CD4-positive, alpha-beta T cell treated with Interleukin-4 for 1 hour (primary cell): Measurements from ENCODE around the gene HNRNPLL.
"Not testable (repeated sequence)": the region's sequence is repeated elsewhere in the genome, so short reads cannot be mapped to it uniquely, and the experiment has no call there.

Experiments used
- DNase-seq, 2 donors: peaks; one replicate each; pipeline ENCODE4 v3.0.0-alpha.2; 2020 to 2022

HNRNPLL gene

GRCh38 chr2:38602732-38603401 is at the start of gene HNRNPLL:
TSS of gene HNRNPLL (minus strand) at chr2:38602928. CDS start at chr2:38602626, 302 bp downstream.
- peak; percentile 91 to 94 for DNase-seq

DNA sequence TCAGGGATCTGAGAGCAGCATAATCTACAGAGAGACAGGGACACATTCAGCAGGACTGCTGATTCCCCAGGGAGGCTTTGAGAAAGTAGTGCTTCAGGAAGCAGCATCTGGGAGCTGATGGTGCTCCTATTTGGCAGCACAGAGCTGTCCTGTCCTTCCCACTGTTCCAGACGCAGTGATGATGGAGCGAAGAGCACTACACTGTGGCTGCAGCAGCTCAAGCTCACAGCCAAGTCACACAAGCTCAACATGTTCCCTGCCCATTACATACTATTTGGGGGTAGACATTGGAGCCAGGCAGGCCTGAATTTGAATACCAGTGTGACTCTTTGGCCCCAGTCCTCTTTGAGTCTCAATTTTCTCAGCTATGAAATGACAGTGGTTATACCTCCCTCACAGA is 48.0 kb upstream of the HNRNPLL start:
- no peak for DNase-seq

DNA sequence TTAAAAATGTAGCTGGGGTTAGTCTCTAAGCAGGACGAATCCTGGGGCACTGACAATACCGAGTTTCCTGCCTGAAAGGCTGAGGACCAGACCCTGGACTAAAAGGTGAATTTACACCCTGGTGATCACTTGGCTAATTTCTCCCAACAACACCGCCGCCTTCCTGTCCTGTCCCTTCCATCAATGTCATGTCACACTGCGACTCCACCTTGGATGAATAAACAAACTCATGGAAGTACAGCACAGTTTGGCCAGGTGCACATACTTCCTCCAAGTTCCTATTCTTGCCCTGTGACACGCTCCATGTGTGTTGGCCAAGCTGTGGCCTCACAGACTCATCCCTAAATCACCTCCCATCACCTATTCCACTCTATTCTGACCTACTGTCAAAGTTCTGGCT is 47.3 kb upstream of the HNRNPLL start:
- DNase-seq, result no peak

DNA sequence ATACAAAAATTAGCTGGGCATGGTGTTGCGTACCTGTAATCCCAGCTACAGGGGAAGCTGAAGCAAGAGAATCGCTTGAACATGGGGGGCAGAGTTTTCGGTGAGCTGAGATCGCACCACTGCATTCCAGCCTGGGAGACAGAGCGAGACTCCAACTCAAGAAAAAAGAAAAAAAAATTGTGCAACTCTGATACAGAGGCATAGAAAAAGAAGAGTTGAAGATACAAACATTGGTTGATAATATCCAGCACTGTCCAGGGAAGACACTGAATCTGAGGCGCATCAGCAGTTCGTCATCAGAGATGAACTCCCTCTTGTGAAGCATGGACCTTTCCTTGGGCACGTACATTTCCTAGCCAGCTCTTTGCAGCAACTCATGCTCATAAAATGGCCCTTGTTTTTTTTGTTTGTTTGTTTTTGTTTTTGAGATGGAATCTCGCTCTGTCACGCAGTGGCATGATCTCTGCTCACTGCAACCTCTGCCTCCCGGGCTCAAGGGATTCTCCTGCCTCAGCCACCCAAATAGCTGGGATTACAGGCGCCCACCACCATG is 46.5 kb upstream of the HNRNPLL start:
- no peak for DNase-seq

GRCh38 chr2:38648107-38648761 is 45.5 kb upstream of the HNRNPLL start:
- DNase-seq, result peak in 1 of 2 donors; percentile 24

DNA sequence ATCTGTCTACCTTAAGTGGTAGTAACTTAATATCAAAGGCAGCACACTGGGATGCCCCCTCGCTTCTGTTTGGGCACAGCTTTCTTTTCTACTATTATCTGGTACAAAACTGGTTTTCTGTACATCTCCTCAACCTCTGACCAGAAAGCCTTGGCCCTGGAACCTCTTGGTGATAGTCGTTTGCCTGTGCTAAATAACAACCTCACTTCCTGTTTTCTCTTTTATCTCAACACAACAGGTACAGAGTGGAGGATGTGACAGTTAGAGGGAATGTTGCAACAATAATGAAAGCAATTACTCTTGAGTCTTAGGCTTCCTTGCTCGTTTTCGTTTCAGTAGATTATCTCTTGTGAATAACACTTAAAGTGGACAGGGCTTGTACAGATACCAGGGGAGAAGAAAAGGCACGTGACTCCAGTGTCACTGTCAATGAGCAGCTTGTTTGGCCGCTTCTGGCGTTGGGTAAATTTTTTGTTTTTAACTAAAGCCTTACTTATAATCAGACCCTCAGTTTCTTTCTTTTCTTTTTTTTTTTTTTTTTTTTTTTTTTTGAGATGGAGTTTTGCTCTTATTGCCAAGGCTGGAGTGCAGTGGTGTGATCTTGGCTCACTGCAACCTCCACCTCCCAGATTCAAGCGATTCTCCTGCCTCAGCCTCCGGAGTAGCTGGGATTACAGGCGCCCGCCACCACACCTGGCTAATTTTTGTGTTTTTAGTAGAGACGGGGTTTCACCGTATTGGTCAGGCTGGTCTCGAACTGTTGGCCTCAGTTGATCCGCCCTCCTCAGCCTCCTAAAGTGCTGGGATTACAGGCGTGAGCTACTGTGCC is 41.2 kb upstream of the HNRNPLL start:
- DNase-seq, result peak; percentile 12 to 65

GRCh38 chr2:38643021-38643671 is 40.4 kb upstream of the HNRNPLL start:
- no peak for DNase-seq

- not testable (repeated sequence) for DNase-seq
Observed at GRCh38 chr2:38642373-38643017, 39.8 kb upstream of the HNRNPLL start.

DNA sequence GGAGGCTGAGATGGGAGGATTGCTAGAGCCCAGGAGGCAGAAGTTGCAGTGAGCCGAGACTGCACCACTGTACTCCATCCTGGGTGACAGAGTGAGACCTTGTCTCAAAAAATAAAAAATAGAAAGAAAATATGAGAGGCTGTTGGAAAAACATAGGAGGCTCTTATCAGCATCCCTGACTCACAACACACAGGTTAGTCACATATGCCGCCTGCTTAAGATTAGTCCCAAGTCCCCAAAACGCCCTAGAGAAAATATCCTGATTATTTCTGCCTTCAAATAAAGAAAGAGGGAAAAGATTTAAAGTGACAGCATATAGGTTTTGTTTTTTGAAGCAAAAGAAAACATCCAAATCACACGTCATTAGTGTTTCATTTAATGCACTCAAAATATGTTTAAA is 33.3 kb upstream of the HNRNPLL start:
- DNase-seq, result no peak

DNA sequence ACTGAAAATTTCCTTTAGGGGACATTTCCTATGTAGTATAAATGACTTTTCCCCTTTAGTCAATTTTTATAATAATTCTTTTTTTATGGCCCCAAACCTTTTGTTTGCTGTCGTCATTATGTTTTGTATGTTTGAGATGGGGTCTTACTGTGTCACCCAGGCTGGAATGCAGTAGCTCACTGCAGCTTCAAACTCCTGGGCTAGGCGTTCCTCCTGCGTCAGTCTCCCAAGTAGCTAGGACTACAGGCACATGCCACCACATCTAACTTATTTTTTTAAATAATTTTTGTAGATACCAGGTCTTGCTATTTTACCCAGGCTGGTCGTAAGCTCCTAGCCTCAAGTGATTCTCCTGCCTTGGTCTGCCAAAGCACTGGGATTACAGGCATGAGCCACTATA is 32.4 kb upstream of the HNRNPLL start:
- DNase-seq, result no peak

DNA sequence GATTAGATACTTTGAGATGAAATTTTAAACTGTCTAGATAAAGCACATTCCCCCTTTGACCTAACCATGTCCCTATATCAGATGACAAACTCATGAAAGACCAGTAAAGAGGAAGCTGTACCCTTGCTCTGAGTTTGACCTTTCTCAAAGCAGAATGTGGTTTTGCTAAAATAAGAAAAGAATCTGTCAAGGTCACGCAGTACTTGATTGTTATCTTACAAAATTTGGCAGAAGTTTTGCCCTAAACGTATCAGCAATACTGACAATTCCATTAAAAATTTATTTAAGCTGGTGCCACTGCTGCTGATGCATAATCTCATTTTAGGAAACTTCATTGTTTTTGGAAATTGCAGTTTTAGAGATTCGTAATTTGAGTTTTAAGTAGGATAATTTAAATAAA is 32.0 kb upstream of the HNRNPLL start:
- DNase-seq, result no peak

- DNase-seq, result no peak
Observed at GRCh38 chr2:38633895-38634294, 31.2 kb upstream of the HNRNPLL start.

GRCh38 chr2:38632980-38633379 is 30.3 kb upstream of the HNRNPLL start:
- no peak for DNase-seq

DNA sequence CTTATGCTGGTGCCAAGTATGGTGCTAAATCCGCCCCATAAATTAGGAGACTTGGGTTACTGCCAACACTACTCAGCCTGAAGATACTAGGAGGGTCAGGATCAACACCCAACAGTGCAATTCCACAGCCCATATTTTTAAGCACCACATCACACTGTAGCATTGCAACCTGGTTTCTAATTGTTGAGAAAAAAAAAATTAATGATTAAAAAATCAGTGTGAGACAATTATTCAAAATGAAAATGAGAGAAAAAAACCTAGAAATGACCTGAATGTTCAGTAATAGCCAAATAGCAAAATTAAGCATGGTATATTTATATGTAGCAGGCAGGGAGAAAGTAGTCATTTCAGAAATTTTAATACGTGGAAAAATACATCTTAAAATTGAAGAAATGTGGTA is 29.2 kb upstream of the HNRNPLL start:
- no peak for DNase-seq

DNA sequence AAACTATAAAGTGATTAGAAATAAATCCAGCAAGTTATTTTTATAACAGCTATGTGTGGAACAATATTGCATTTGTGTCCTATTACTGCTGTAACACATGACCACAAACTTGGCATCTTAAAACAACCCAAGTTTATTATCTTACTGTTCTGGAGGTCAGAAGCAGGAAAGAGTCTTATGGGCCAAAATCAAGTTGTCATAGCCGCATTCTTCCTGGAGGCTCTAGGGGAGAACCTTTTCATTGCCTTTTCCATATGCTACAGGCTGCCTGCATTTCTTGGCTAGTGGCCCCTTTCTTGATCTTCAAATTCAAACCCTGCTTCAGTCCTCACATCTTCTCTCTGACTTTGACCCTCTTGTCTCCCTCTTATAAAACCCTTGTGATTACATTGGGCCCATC is 27.0 kb upstream of the HNRNPLL start:
- no peak for DNase-seq

GRCh38 chr2:38627391-38627790 is 24.7 kb upstream of the HNRNPLL start:
- DNase-seq, result no peak

DNA sequence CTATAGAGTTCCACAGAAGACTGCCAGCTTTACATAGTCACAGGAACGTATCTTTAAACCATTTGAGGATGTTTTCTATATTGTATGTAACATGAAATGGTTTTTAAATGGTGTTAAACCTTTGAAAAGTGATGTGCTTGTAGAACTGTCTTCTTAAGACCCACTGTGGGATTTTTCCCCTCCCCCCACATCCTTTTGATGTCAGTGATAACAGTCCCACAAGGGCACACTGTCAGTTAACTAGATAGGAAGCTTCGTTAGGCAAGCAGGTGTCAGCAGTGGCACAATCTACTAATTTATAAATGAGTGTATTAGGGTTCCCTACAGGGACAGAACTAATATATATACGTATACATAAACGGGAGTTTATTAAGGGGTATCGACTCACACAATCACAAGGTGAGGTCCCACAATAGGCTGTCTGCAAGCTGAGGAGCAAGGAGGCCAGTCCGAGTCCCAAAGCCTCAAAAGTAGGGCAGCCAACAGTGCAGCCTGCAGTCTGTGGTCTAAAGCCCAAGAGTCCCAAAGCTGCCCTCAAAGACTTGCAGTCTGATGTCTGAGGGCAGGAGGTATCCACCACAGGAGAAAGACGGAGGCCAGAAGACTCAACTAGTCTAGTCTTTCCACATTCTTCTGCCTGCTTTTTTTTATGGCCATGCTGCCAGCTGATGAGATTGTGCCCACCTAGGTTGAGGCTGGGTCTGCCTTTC is 23.8 kb upstream of the HNRNPLL start:
- peak; percentile 39 to 77 for DNase-seq

DNA sequence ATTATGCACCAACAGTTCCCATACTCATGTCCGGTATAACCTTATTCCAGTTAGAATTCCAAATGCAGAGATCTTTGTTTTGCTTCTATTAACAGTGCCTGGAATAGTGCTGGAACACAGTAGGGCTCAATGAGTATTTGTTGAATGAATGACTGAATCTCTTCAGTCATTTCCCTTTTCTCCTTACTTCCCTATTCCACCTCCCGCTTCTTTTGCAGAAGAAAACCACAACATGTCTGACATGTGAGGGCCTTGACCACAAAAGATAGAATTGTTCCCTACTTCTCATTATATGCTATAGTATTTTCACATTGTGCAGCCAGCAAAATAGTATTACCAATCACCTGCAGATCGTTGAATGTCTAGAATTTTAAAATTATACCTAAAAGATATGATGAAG is 19.5 kb upstream of the HNRNPLL start:
- DNase-seq, result no peak

DNA sequence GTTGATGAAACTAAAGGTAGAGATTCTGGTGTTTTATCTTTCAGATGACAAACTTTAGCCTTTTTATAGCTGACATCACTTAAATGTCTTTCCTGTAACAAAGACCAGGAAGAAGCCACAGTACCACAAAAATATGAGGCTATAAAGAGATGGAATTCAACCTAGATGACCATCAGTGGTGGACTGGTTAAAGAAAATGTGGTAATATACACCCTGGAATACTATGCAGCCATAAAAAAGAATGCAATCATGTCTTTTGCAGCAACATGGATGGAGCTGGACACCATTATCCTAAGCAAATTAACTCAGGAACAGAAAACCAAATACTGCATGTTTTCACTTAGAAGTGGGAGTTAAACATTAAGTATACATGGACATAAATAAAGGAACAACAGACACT is 18.3 kb upstream of the HNRNPLL start:
- DNase-seq, result no peak

- DNase-seq, result no peak
Observed at GRCh38 chr2:38620282-38620977, 17.7 kb upstream of the HNRNPLL start.
